ENCODE data around the gene KIF6.

Gene KIF6

DNA sequence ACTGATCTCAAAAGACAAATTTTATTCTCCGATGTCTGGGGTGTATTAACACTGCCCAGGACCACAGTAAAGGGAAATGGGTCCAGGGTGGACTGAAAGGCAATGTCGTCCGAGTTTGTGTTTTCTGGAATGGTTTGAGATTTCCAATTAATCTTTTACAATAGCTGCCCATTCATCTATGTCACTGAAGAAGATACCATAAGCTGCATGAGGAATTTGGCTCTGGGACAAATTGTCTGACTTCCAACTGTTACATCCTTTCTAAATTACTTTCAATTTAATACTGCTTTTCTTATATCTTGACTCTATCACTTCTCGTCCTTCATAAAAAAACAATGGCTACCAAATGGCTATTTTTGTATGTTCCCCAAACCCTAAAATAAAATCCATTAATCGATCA lies 272.0 kb downstream of the KIF6 start:
- WGBS, 2 experiments (ENCODE audit: insufficient coverage in 2 of 2), result 89 to 100% methylated on average over 1 to 2 of the region's 5 CpGs
- H3K4me3 ChIP-seq (ENCODE audit: extremely low read depth, insufficient read depth, low read length, poor library complexity, severe bottlenecking), result no peak overlapping the region
- no peaks in the 10 kb centered on the region for H3K9me3 ChIP-seq (ENCODE audit: control insufficient read depth, low read length)
- no peak overlapping the region for H3K27ac ChIP-seq (ENCODE audit: low read depth, low read length, severe bottlenecking)
- H3K4me1 ChIP-seq (ENCODE audit: control insufficient read depth, insufficient read depth, low read length, poor library complexity, severe bottlenecking), result no peaks in the 10 kb centered on the region
- H3K36me3 ChIP-seq (ENCODE audit: control insufficient read depth, insufficient read depth, low read length), result no peaks in the 10 kb centered on the region

DNA sequence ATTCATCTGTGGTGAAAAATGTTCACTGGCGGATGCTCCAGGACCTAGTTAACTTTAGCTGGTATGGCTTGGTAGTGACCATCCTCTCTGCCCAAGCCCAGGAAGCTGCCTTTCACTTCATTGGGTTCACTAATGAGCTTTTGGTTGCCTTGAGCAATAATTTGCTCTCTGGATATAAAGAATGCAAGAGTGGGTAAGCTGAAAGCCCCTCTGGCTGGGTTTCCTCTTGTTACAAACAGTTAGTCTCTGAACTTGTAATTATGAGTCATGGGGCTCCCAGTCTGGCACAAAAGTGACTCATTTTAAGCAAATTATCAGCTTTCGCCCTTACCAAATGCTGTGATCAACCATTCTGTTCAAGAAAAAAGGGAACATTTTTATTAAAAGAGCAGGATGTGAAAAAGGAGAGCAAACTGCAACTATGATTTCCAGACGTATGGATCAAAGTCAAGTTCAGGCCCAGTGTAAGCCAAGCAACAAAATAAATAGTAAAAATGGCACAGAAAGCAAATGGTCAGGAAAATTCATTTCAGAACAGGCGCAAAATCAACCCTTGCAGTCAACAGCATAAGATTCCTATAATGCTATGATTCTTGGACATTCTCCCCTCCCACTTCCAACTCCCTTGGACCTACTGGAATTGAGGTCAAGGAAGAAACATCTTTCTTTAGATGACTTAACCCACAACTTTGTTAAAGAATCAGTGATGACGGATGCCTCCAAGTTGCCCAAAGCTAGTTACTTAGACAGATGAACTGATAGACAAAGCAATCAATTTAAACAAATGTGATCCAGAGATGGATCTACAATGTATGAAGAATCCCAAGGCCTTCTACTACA lies 272.7 kb downstream of the KIF6 start:
- H3K4me3 ChIP-seq (ENCODE audit: extremely low read depth, insufficient read depth, low read length, poor library complexity, severe bottlenecking), result no peak overlapping the region
- H3K4me1 ChIP-seq (ENCODE audit: control insufficient read depth, insufficient read depth, low read length, poor library complexity, severe bottlenecking), result no peaks in the 10 kb centered on the region
- no peak overlapping the region for H3K27ac ChIP-seq (ENCODE audit: low read depth, low read length, severe bottlenecking)
- no peaks in the 10 kb centered on the region for H3K36me3 ChIP-seq (ENCODE audit: control insufficient read depth, insufficient read depth, low read length)
- 79 to 82% methylated on average over 2 to 5 of the region's 5 CpGs for WGBS, 2 experiments (ENCODE audit: insufficient coverage in 2 of 2)
- H3K9me3 ChIP-seq (ENCODE audit: control insufficient read depth, low read length), result no peaks in the 10 kb centered on the region

DNA sequence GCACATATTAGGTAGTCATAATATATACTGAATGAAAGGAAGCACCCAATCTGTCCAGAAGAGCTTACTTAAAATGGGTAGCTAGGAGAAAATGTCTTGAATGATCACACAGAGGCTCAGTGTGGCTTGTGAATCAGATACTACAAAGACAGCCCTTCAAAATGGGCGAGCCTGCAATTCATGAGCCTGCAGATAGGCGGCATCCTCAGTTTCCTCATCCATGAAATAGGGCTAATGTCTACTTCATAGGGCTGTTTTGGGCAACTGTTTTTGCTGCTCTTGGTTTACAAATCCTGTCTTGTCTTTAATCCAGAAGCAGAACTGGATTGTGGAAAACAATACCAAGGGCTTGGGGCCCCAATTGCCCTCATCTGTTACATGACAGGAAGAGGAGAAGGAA lies 273.4 kb downstream of the KIF6 start:
- no peak overlapping the region for H3K4me3 ChIP-seq (ENCODE audit: extremely low read depth, insufficient read depth, low read length, poor library complexity, severe bottlenecking)
- H3K4me1 ChIP-seq (ENCODE audit: control insufficient read depth, insufficient read depth, low read length, poor library complexity, severe bottlenecking), result no peaks in the 10 kb centered on the region
- 69 to 86% methylated on average over 2 of the region's 2 CpGs for WGBS, 2 experiments (ENCODE audit: insufficient coverage in 2 of 2)
- no peaks in the 10 kb centered on the region for H3K36me3 ChIP-seq (ENCODE audit: control insufficient read depth, insufficient read depth, low read length)
- no peak overlapping the region for H3K27ac ChIP-seq (ENCODE audit: low read depth, low read length, severe bottlenecking)
- H3K9me3 ChIP-seq (ENCODE audit: control insufficient read depth, low read length), result no peaks in the 10 kb centered on the region

DNA sequence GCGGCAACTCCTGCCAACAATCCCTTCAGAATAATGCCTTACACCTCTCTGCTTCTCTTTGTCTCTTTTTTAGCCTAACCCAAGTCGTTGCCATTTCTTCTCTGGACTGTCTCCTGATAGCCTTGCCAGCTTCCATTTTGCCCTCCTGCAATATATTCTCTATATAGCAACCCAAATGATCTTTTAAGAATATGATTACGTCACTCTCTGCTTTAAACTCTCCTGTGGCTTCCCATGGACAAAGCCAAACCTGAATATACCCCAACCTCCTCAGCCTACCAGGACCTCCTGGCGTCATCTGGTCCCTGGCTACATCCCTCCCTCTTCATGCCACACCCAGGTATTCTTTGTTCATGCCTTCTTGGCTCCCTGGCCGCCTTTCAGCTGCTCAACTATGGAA lies 276.2 kb downstream of the KIF6 start:
- no peaks in the 10 kb centered on the region for H3K4me1 ChIP-seq (ENCODE audit: control insufficient read depth, insufficient read depth, low read length, poor library complexity, severe bottlenecking)
- no peaks in the 10 kb centered on the region for H3K36me3 ChIP-seq (ENCODE audit: control insufficient read depth, insufficient read depth, low read length)
- no peak overlapping the region for H3K27ac ChIP-seq (ENCODE audit: low read depth, low read length, severe bottlenecking)
- no peaks in the 10 kb centered on the region for H3K9me3 ChIP-seq (ENCODE audit: control insufficient read depth, low read length)
- WGBS, 2 experiments (ENCODE audit: insufficient coverage in 2 of 2), result 79 to 89% methylated on average over 3 to 4 of the region's 5 CpGs
- H3K4me3 ChIP-seq (ENCODE audit: extremely low read depth, insufficient read depth, low read length, poor library complexity, severe bottlenecking), result no peak overlapping the region

DNA sequence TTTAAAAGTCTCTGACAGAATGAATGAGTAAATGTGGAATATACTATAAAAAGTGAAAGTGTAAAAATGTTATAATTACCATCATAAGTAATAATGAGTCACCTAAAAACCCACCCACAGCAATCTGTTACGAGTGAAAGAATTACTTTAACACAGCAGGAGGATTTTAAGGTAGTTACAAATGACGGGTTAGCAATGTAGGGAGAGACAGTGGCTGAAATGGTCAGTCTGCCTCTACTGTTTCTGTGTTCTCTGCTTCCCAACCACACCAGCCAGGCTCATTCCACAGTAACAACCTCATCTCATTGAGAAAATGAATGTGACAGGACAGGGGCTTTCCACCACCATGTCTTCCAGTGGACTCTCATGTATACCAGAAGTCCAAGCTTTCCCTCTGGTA lies 278.3 kb downstream of the KIF6 start:
- no peak overlapping the region for H3K27ac ChIP-seq (ENCODE audit: low read depth, low read length, severe bottlenecking)
- H3K4me1 ChIP-seq (ENCODE audit: control insufficient read depth, insufficient read depth, low read length, poor library complexity, severe bottlenecking), result no peaks in the 10 kb centered on the region
- WGBS, 2 experiments (ENCODE audit: insufficient coverage in 2 of 2), result no CpG with 5 or more reads among the region's 2 CpGs
- H3K9me3 ChIP-seq (ENCODE audit: control insufficient read depth, low read length), result no peaks in the 10 kb centered on the region
- no peak overlapping the region for H3K4me3 ChIP-seq (ENCODE audit: extremely low read depth, insufficient read depth, low read length, poor library complexity, severe bottlenecking)
- H3K36me3 ChIP-seq (ENCODE audit: control insufficient read depth, insufficient read depth, low read length), result no peaks in the 10 kb centered on the region

DNA sequence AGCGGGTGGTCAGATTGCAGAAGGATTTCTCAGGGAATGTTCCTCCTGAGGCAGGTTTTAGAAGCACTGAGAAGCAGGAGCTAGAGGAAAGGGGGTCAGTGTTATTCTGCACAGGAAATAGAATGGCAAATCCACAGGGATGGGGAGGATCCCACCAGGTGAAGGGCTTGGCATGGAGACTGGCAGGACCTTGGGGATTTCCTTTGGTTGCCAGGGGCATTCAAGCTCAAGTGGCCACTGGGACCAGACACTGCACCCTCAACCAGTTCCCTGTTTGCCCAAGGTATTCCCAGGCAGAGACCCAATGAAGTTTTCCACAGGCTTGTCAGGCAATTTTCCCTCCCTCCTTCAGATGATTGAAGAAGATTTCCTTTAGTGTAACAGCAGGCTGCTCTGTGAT lies 279.5 kb downstream of the KIF6 start:
- Histone ChIP-seq H3K9me3 (ENCODE audit: control insufficient read depth, low read length) (no peaks in the 10 kb centered on the region), H3K4me1 (ENCODE audit: control insufficient read depth, insufficient read depth, low read length, poor library complexity, severe bottlenecking) (no peaks in the 10 kb centered on the region), H3K4me3 (ENCODE audit: extremely low read depth, insufficient read depth, low read length, poor library complexity, severe bottlenecking) (no peak overlapping the region), H3K27ac (ENCODE audit: low read depth, low read length, severe bottlenecking) (no peak overlapping the region), H3K36me3 (ENCODE audit: control insufficient read depth, insufficient read depth, low read length) (no peaks in the 10 kb centered on the region)
- 83 to 100% methylated on average over 1 of the region's 1 CpG for WGBS, 2 experiments (ENCODE audit: insufficient coverage in 2 of 2)

DNA sequence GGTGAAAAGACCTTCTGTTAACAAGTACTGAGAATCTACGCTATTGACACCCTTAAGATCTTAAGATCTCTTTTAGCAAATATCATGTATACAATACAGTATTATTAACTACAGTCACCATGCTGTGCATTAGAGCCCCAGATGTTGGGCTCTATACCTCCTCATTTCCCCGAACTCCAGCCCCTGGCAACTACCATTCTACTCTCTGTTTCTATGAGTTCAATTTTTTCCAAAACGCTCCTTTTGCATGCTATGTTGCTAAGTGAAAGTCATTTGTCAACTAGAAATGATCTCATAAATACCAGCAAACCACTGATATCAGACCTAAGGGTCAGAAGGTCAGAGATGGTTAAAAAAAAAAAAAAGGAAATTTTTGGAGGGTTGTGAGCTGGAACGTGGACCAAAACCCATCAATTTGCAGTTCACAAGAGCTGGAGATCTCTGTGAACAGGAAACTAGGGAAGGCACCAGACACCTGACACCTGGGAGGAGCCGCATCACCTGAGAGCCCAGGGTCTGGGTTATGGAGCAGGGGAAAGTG lies 280.7 kb downstream of the KIF6 start:
- WGBS, 2 experiments (ENCODE audit: insufficient coverage in 2 of 2), result 76 to 84% methylated on average over 3 of the region's 5 CpGs
- no peaks in the 10 kb centered on the region for H3K36me3 ChIP-seq (ENCODE audit: control insufficient read depth, insufficient read depth, low read length)

DNA sequence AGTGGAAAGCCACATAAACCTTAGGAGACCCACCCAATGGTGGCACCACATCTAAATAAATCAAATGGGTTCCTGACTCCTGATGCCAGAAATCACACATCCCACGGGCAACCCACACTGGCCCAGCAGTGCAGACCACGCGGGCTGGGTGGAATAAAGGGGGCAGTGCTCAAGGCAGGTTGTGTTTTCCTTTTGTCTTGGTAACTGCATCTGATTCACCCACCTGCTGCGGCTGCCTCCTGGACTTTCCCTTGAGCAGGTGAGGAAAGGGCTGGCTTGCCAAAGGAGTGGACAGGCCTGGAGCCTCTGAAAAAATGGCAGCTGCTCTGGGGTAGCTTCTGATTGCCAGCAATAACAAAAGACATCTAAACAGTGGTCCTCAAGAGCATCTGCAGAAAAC lies 283.2 kb downstream of the KIF6 start:
- Histone ChIP-seq H3K27ac (ENCODE audit: low read depth, low read length, severe bottlenecking) (no peak overlapping the region), H3K9me3 (ENCODE audit: control insufficient read depth, low read length) (peaks cover 6% of the 10 kb centered on the region), H3K36me3 (ENCODE audit: control insufficient read depth, insufficient read depth, low read length) (no peaks in the 10 kb centered on the region), H3K4me3 (ENCODE audit: extremely low read depth, insufficient read depth, low read length, poor library complexity, severe bottlenecking) (no peak overlapping the region), H3K4me1 (ENCODE audit: control insufficient read depth, insufficient read depth, low read length, poor library complexity, severe bottlenecking) (no peaks in the 10 kb centered on the region)
- WGBS, 2 experiments (ENCODE audit: insufficient coverage in 2 of 2), result 83 to 100% methylated on average over 1 of the region's 4 CpGs

More for the DNA sequence above, 280.7 kb downstream of the KIF6 start:
- H3K9me3 ChIP-seq (ENCODE audit: control insufficient read depth, low read length), result no peaks in the 10 kb centered on the region
- H3K4me1 ChIP-seq (ENCODE audit: control insufficient read depth, insufficient read depth, low read length, poor library complexity, severe bottlenecking), result no peaks in the 10 kb centered on the region
- H3K4me3 ChIP-seq (ENCODE audit: extremely low read depth, insufficient read depth, low read length, poor library complexity, severe bottlenecking), result no peak overlapping the region
- no peak overlapping the region for H3K27ac ChIP-seq (ENCODE audit: low read depth, low read length, severe bottlenecking)

DNA sequence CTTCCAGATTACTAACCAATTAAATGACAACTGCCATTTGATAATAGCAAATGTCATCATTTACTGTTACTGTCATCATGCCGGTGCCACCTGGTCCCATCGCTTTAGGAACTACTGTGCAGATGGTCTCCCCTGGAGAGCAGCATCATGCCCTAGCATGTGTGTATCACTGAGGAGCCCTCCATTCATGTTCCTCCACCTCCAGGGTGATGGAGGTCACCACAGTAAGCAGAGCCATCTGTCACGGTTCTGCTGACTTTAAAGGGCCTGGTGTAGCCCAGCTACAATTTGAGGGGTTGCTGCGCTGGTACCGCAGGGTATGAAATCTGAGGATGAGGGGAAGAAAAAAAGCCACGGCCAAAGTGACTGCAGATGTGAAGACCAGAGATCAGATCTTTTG lies 283.9 kb downstream of the KIF6 start:
- no peaks in the 10 kb centered on the region for H3K4me1 ChIP-seq (ENCODE audit: control insufficient read depth, insufficient read depth, low read length, poor library complexity, severe bottlenecking)
- no peak overlapping the region for H3K27ac ChIP-seq (ENCODE audit: low read depth, low read length, severe bottlenecking)
- peaks cover 9% of the 10 kb centered on the region for H3K9me3 ChIP-seq (ENCODE audit: control insufficient read depth, low read length)
- WGBS, 2 experiments (ENCODE audit: insufficient coverage in 2 of 2), result 84 to 100% methylated on average over 4 to 5 of the region's 6 CpGs
- H3K4me3 ChIP-seq (ENCODE audit: extremely low read depth, insufficient read depth, low read length, poor library complexity, severe bottlenecking), result no peak overlapping the region
- H3K36me3 ChIP-seq (ENCODE audit: control insufficient read depth, insufficient read depth, low read length), result no peaks in the 10 kb centered on the region

DNA sequence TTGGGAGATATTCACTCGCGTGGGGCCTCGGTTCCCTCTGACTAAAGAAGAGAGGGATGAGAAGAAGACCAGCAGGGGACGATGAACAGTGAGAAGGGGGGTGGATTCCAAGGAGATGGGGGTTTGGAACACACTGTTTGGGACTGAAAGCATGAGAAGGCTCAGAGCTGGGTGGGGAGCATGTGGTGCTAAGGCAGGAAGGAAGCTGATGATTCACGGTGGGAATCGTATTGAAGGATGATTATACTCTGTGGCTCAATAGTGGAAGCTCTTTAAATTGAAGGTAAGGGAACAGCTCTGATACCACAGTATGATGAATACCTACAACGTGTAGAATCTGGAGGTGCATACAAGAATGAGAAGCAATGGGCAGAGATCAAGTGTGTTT lies 285.2 kb downstream of the KIF6 start:
- no peak overlapping the region for H3K4me3 ChIP-seq (ENCODE audit: extremely low read depth, insufficient read depth, low read length, poor library complexity, severe bottlenecking)

DNA sequence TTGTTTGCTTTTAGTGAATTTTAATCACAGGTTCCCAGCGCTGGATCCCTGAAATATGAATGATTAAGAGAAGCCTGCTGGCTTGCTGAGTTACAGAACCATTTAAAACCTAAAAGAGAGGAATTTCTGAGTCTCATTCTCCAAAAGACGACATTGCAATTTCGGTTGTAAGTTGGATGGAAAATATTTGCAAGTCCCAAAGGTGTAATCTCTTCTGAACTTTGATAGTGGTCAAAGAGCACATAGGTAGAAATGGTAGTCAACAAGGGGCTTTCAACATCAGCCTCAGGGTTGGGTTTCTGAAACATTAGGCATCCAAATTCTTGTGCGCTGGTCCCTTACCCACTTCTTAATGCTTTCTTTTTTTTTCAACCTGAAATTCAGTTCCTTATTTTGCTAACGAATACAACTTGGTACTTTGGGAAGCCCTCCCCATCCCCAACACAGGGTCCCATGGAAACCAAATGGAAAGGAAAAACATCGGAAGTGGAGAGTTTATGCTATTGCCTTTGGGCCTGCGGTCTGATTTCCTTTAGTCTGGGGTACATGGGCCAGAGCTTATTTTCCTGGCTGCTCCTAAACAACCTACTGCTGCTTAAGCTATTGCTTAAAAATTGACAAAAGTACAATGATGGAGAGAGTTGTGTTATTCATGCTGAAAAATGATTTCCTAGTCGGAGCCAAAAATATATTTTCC lies 285.7 kb downstream of the KIF6 start:
- H3K36me3 ChIP-seq (ENCODE audit: control insufficient read depth, insufficient read depth, low read length), result no peaks in the 10 kb centered on the region
- 89 to 95% methylated on average over 4 to 8 of the region's 8 CpGs for WGBS, 2 experiments (ENCODE audit: insufficient coverage in 2 of 2)
- H3K27ac ChIP-seq (ENCODE audit: low read depth, low read length, severe bottlenecking), result no peak overlapping the region
- no peak overlapping the region for H3K4me3 ChIP-seq (ENCODE audit: extremely low read depth, insufficient read depth, low read length, poor library complexity, severe bottlenecking)
- H3K4me1 ChIP-seq (ENCODE audit: control insufficient read depth, insufficient read depth, low read length, poor library complexity, severe bottlenecking), result no peaks in the 10 kb centered on the region
- peaks cover 11% of the 10 kb centered on the region for H3K9me3 ChIP-seq (ENCODE audit: control insufficient read depth, low read length)

More for the DNA sequence above, 285.2 kb downstream of the KIF6 start:
- Histone ChIP-seq H3K36me3 (ENCODE audit: control insufficient read depth, insufficient read depth, low read length) (no peaks in the 10 kb centered on the region), H3K4me1 (ENCODE audit: control insufficient read depth, insufficient read depth, low read length, poor library complexity, severe bottlenecking) (no peaks in the 10 kb centered on the region), H3K9me3 (ENCODE audit: control insufficient read depth, low read length) (peaks cover 11% of the 10 kb centered on the region), H3K27ac (ENCODE audit: low read depth, low read length, severe bottlenecking) (no peak overlapping the region)
- 86 to 94% methylated on average over 6 to 7 of the region's 7 CpGs for WGBS, 2 experiments (ENCODE audit: insufficient coverage in 2 of 2)

Data from mesodermal cell (in vitro differentiated cells).